Brain microvascular endothelial cell (primary cell): ENCODE measurements around the gene FANCM.

Experiments
- DNase-seq: peaks from one replicate; pipeline ENCODE4 v3.0.0-alpha.2; 2020
- H3K27ac ChIP-seq: fragments of 250-450 bp; sonication (Bioruptor Pico); 2 replicates; pipeline ENCODE4 v1.5.1; 2020; ENCODE audit warnings: mild to moderate bottlenecking, moderate library complexity
- H3K27me3 ChIP-seq: fragments of 250-450 bp; sonication (Bioruptor Pico); replicated peaks from 2 replicates; pipeline ENCODE4 v1.5.1; 2020; ENCODE audit warnings: mild to moderate bottlenecking
- H3K36me3 ChIP-seq: fragments of 250-450 bp; sonication (Bioruptor Pico); replicated peaks from 2 replicates; pipeline ENCODE4 v1.5.1; 2020; ENCODE audit warnings: mild to moderate bottlenecking
- H3K4me3 ChIP-seq: 2 replicates; pipeline ENCODE4 v1.5.1; 2011; ENCODE audit warnings: low read depth, mild to moderate bottlenecking, control low read depth, low read length, moderate library complexity
- CTCF ChIP-seq: IDR thresholded peaks from 2 replicates; pipeline ENCODE4 v1.5.1; 2011; ENCODE audit warnings: low read depth, mild to moderate bottlenecking, moderate library complexity, low read length, control low read depth, inconsistent platforms; ENCODE audit errors: missing control alignments
- in situ Hi-C: cut with HindIII; loops from 2 replicates; pipeline ENCODE4 v1.10.0; 2017; ENCODE audit warnings: low sequenced_read_pairs, low pct_ligation_motif_present

Gene FANCM

GRCh38 chr14:45120096-45120495, 15.6 kb upstream of the FANCM start:
- H3K4me3 ChIP-seq, result no peak overlapping the region
- in situ Hi-C loops, result no loop called here
- H3K27ac ChIP-seq, result no peak overlapping the region
- no peak for TF ChIP-seq CTCF
- peaks cover 54% of the 10 kb centered on the region for H3K36me3 ChIP-seq
- DNase-seq, result no peak
- H3K27me3 ChIP-seq, result no peaks in the 10 kb centered on the region

- in situ Hi-C loops, result no loop called here
- Histone ChIP-seq H3K27ac (no peak overlapping the region), H3K4me3 (no peak overlapping the region), H3K36me3 (peaks cover 37% of the 10 kb centered on the region), H3K27me3 (no peaks in the 10 kb centered on the region)
- DNase-seq, result no peak
- no peak for TF ChIP-seq CTCF
Observed at GRCh38 chr14:45123271-45123670, 12.5 kb upstream of the FANCM start.

DNA sequence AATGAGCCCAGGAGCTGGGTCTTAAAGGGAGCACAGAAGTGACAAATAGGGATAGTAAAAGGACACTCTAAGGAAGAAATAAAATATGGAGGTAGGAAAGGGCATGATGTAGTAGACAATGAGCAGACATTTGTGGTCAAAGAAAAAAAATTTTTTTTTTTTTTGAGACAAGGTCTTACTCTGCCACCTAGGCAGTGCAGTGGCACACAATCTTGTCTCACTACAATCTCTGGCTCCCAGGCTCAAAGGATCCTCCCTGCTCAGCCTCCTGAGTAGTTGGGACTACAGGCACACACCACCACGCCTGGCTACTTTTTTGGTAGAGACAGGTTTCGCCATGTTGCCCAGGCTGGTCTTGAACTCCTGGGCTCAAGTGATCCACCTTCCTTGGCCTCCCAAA, 10.0 kb upstream of the FANCM start:
- in situ Hi-C loops, result no loop called here
- H3K36me3 ChIP-seq, result peaks cover 20% of the 10 kb centered on the region
- no peak overlapping the region for H3K4me3 ChIP-seq
- no peak overlapping the region for H3K27ac ChIP-seq
- no peak for TF ChIP-seq CTCF
- H3K27me3 ChIP-seq, result no peaks in the 10 kb centered on the region
- no peak for DNase-seq

GRCh38 chr14:45128963-45129629, 6.6 kb upstream of the FANCM start:
- Histone ChIP-seq H3K27ac (no peak overlapping the region), H3K36me3 (peaks cover 4% of the 10 kb centered on the region), H3K27me3 (no peaks in the 10 kb centered on the region), H3K4me3 (no peak overlapping the region)
- no peak for TF ChIP-seq CTCF
- no peak for DNase-seq
- in situ Hi-C loops, result no loop called here

DNA sequence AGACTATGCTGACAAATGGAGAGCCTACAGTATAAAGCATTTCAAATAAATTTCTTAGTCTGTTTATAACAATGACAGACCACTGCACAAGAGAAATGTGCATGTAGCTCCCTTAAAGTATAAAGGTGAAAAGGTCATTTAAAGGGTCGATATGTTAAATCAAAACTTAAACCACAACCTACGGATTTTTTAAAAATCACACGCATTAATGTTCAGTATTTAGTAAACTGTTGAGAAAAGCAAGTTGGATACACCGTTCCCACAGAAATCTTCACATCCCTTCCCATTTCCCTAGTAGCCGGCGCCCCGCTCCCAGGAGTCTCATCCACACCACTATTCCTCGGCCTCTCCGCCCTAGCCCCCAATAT, 2.1 kb upstream of the FANCM start:
- no peak for TF ChIP-seq CTCF
- peak overlapping the region; percentile 84 for H3K27ac ChIP-seq
- peak overlapping the region; percentile 83 for H3K4me3 ChIP-seq
- no peaks in the 10 kb centered on the region for H3K27me3 ChIP-seq
- in situ Hi-C loops, result no loop called here
- no peak for DNase-seq
- H3K36me3 ChIP-seq, result no peaks in the 10 kb centered on the region
